Hepatocyte (in vitro differentiated cells): ENCODE measurements around the gene VGLL4.

Source experiments
- EZH2 ChIP-seq: fragments of 200-600 bp; sonication (generic); IDR thresholded peaks from 2 replicates; pipeline ENCODE4 v1.6.1; 2016; ENCODE audit warnings: antibody characterized with exemption, mild to moderate bottlenecking, borderline replicate concordance
- TF ChIP-seq, protein P1 (sequence below): fragments of 200-600 bp; sonication (generic); IDR thresholded peaks from 2 replicates; pipeline ENCODE4 v1.5.1; 2016; ENCODE audit warnings: antibody characterized with exemption, mild to moderate bottlenecking; ENCODE audit not compliant: poor library complexity

DNA sequence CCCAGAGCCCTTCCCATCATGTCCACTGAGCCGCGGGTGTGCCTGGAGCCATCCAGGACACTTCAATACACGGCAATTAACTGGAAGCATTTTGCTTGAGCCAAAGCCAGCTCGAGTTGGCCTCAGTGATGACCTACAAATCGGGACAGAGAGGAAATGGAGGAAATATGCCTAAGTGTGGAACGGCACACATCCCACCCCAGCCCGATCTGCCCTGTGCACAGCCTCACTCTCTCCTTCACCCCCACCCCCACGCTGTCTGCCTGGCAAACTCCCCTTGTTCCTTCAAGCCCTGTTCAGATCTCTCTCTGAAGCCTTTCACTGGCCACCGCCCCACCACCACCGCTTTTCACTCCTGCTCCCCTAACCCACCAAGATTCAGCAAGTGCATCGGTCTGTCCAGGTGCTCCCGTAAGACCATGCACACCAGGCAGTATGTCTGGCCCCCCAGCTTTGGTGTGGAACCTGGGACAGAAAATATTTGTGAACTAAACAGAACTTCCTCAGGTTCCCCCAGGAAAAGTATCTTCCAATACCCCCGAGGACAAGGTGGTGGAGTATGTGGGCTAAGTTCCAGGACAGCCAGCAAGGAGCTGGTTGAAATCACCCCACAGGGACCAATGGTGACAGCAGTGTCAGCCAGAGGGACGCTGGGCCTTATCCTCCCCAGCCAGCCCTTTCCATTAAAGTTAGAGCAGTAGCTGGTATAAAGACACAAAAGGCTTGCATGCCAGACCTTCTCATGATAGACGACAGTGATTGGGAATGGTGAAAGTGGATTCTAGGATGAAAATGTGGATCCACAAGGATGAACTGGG lies 83.7 kb downstream of the VGLL4 start:
- TF ChIP-seq, protein P1, sequence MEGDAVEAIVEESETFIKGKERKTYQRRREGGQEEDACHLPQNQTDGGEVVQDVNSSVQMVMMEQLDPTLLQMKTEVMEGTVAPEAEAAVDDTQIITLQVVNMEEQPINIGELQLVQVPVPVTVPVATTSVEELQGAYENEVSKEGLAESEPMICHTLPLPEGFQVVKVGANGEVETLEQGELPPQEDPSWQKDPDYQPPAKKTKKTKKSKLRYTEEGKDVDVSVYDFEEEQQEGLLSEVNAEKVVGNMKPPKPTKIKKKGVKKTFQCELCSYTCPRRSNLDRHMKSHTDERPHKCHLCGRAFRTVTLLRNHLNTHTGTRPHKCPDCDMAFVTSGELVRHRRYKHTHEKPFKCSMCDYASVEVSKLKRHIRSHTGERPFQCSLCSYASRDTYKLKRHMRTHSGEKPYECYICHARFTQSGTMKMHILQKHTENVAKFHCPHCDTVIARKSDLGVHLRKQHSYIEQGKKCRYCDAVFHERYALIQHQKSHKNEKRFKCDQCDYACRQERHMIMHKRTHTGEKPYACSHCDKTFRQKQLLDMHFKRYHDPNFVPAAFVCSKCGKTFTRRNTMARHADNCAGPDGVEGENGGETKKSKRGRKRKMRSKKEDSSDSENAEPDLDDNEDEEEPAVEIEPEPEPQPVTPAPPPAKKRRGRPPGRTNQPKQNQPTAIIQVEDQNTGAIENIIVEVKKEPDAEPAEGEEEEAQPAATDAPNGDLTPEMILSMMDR, result no peak
- no peak for TF ChIP-seq EZH2
